NCI-H446 (cell line): ENCODE measurements around the gene LUC7L2.
"Not testable (repeated sequence)": the region's sequence is repeated elsewhere in the genome, so short reads cannot be mapped to it uniquely, and the experiment has no call there.

Source experiments
- DNase-seq, 2 experiments: peaks; one replicate each; lab custom pipeline; 2025; lab: John Stamatoyannopoulos, UW

LUC7L2 gene

DNA sequence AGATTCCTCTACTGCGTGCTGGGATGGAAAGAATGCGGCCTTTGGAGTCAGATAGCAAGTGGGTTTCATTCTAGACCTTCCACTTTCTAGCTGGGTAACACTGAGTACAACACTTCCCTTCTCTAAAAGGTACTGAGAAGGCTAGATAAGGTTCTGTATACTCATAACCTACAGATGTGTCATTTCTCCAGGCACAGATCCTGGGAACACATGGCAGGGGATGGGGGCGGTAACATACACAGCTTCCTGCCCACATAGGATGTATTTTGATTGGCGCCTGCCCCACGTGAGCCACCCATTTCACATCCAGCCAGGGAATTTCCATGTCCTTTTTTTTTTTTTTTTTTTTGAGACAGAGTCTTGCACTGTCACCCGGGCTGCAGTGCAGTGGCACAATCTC lies 91.9 kb downstream of the LUC7L2 start:
- no peak for DNase-seq

DNA sequence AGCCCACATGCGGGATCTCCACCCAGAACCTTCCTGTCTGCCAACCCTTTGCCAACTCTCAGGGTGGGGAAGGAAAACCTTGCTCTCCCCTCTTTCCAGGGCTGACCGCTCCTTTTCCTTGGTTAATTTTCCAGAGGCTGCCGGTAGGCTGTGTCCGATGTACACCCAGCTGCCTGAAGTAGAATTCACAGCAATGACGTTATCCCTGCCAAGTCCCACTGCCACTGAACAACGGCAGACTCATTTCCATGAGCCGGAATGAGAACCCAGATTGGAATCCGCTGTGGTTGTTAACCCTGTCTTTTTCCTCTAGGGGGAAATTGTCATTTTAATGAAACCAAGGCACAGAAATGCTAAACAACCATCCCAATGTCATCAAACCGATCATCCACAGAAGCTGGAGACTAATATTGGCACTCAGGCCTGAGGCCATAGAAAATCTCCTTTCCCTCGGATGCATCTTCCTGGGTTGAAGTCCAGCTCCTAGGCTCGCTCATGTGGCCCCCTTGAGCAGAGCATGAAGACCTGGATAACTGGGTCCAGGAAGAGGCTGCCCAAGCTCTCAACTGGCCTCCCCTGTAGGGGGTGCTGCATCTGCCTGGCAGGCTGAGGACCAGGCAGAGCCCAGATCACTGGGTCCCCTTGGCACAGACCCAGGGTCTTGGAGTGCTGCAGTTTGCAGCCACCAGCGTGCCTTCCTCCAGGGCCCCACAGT lies 93.4 kb downstream of the LUC7L2 start:
- DNase-seq, result no peak

DNA sequence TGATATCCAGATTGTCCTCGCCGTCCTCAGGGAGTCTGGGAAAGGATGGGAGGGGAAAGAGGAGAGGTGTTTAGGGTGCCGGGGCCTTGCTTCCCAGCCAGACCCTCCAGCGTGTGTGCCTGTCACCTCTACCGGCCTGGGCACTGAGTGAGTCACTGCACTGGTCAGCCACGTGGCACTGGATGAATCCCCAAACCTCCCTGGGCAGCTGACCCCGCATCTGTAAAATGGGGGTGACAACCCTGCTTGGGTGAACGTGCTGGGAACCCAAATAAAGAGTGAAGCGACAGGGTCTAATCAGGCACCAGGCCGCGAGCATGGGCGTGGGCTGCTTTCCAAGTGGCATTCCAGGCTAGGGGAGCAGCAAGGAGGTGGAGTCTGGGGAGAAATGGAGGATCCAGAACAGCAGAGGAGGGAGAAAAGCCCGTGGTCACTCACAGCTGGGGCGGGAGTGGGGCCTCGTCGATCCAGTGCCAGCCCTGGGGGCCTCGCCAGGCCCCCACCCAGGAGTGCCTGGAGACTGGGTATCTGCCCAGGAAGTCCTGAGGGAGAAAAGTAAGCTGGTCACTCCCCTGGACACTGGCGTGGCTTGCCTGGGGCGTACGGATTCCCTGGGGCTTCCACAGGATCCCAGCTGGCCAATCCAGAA lies 94.1 kb downstream of the LUC7L2 start:
- no peak for DNase-seq

DNA sequence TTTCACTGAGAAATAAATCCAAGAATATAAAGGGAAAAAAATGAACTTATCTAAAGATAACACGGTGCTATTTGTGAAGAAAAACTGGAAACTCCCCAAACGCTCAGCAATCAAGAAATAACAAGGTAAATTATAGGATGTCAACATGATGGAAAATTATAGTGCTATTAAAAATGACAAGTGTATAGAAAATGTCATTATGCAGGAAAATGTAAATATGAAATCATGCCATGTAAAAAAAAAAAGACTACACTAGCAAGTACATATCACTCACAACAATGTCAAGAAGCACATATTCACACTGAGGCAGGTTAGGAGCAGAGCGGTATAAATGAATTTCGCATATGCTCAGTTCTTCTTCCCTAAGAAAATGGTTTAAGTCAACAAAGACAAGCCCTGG lies 96.1 kb downstream of the LUC7L2 start:
- DNase-seq, result no peak

DNA sequence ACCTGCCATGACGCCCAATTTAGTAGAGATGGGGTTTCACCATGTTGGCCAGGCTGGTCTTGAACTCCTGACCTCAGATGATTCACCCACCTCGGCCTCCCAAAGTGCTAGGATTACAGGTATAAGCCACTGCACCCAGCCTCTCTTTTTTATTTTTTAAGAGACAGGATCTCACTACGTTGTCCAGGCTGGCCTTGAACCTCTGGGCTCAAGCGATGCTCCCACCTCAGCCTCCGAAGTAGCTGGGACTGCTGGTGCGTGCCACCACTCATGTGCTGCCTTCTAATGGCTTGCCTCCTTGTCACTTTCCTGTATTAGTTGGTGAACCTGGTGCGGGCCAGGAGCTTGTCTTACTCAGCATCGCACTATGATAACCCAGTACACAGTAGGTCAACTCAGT lies 96.8 kb downstream of the LUC7L2 start:
- DNase-seq, result no peak

DNA sequence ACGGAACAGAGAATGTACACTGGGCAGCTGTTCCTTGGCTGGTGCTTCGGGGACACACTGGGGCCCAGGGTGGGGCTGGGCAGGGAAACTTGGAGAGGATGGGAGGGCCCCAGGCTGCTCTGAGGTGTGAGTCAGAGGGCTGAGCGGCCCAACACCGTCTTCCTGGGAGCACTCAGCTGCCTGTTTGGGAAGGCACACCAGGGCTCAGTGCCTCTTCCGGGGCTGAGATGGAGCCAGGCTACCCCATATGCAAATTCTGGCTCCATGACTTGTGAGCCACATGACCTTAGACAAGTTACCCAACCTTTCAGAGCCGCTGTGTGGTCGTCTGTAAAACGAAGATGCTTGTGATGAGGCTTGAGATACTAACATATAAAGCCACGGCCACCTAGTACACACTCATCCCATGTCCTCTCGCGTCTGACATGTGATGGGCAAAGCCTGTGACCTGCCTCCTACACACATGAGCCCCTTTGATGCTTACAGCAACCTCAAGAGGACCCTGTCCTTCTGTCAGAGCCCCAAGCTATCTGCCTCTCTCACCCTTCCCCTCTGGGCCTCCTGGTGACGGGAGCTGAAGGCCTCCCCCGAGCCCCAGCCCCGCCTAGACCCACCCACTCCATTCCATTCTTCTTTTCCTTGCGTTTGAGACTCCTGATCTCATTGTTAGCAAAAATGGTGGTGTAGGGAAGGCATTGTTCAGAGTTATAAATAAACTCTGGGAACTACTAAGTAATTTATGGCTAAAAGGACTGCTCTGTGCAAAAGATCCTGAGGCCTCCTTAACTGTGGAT lies 97.7 kb downstream of the LUC7L2 start:
- DNase-seq, result no peak

DNA sequence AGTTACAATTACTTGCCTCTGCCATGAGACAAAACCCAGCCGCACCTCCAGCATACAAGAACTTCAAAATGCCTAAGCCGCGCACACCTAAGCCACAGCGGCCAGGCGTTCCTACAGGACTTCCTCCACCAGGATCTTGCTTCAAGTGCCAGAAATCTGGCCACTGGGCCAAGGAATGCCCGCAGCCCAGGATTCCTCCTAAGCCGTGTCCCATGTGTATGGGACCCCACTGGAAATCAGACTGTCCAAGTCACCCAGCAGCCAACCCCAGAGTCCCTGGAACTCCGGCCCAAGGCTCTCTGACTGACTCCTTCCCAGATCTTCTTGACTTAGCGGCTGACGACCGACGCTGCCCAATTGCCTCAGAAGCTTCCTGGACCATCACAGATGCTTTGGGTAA lies 103.7 kb downstream of the LUC7L2 start:
- not testable (repeated sequence) for DNase-seq

DNA sequence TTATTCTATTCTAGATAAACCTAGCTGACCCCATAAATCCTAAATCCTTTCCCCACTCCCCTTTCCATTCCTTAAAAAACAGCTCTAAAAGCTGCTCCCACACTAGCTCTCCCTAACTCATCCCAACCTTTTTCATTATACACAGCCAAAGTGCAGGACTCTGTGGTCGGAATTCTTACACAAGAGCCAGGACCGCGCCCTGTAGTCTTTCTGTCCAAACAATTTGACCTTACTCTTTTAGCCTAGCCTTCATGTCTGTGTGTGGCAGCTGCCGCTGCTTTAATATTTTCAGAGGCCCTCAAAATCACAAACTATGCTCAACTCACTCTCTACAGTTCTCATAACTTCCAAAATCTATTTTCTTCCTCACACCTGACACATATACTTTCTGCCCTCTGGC lies 104.8 kb downstream of the LUC7L2 start:
- not testable (repeated sequence) for DNase-seq

DNA sequence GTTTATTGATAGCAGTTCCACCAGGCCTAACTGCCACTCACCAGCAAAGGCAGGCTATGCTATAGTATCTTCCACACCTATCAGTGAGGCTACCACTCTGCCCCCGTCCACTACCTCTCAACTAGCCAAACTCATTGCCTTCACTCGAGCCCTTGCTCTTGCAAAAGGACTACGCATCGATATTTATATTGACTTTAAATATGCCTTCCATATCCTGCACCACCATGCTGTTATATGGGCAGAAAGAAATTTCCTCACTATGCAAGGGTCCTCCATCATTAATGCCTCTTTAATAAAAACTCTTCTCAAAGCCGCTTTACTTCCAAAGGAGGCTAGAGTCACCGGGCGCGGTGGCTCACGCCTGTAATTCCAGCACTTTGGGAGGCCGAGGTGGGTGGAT lies 105.4 kb downstream of the LUC7L2 start:
- DNase-seq, result not testable (repeated sequence)

DNA sequence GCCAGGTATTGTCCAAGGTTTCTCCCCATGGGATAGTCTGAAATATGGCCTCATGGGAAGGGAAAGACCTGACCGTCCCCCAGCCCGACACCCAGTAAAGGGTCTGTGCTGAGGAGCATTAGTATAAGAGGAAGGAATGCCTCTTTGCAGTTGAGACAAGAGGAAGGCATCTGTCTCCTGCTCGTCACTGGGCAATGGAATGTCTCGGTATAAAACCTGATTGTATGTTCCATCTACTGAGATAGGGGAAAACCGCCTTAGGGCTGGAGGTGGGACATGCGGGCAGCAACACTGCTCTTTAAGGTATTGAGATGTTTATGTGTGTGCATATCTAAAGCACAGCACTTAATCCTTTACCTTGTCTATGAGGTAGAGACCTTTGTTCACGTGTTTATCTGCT lies 108.0 kb downstream of the LUC7L2 start:
- not testable (repeated sequence) for DNase-seq

DNA sequence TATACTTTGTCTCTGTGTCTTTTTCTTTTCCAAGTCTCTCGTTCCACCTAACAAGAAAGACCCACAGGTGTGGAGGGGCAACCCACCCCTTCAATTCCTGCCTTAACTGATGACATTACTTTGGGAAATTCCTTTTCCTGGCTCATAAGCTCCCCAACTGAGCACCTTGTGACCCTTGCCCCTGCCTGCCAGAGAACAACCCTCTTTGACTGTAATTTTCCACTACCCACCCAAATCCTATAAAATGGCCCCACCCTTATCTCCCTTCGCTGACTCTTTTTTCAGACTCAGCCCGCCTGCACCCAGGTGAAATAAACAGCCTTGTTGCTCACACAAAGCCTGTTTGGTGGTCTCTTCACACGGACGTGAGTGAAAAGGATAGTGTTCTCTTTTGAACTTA lies 108.6 kb downstream of the LUC7L2 start:
- DNase-seq, result not testable (repeated sequence)

DNA sequence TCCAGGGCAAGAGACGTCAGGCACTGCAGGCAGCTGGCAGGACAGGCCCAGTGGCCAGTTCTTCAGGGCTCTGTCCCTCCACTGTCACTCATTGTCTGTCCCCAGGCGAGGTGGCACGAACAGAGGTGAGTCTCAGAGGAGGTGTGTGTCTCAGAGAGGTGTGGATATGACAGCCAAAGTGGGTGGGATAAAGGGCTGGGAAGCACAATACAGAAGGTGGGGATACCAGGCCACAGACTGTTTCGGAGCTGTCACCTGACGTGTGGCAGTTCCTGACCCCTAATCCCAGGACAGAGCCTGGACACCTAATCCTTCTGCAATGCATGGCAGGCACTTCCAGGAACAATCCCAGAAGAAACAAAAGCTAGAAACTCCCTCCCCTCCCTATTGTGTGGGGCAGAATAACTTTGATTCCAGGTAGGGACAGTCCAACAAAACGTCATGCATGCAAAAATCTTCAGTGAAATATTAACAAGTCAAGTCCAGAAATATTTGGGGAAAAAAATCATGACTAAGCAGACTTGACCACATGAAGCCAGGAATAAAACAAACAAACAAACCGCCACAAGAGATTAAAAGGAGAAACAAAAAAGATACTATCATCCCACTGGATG lies 112.2 kb downstream of the LUC7L2 start:
- DNase-seq, result no peak
